ENCODE data around the gene ACTR10. TPM values are rescaled to one million over a fixed set of nuclear protein-coding genes. Genes with fewer than 3 reads are reported as not detected.

Gene ACTR10
- total and polyA plus RNA-seq, 2 experiments from 2014 or later, result 106 to 112 TPM

DNA sequence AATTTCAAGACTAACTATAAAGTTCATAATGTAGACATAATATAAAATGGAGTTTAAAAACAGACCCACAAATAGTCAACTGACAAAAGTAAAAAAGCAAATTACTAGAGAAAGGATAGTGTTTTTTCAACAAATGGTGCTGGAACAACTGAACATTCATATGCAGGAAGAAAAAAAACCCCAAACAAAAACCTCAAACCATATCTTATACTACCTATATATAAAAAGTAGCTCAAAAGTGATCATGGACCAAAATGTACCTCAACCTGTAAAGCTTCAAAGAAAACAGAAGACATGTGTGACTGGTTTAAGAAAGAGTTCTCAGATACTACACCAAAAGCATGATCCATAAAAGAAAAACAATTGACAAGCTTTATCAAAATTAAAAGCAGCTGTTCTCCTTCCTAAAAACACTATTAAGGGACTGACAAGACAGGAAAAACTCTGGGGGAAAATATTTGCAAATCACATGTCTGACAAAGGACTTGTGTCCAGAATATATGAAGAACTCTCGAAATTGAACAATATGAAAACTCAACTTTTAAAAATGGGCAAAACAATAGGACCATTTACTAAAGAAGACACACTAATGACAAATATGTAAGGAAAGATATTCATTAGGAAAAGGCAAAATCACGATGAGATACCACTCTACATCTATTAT is 75.7 kb downstream of the ACTR10 start:
- Histone ChIP-seq H4K20me1 (ENCODE audit: insufficient read depth, poor library complexity, severe bottlenecking) (peaks cover 31% of the 10 kb centered on the region), H3K9me2 (replicated peaks; ENCODE audit: insufficient read depth) (no peaks in the 10 kb centered on the region), H2AFZ (no peak overlapping the region), H3K4me2 (no peak overlapping the region), H3K27ac (no peak overlapping the region), H3K27me3 (no peaks in the 10 kb centered on the region), H3K4me3 (no peak overlapping the region), H3K79me2 (peaks cover 89% of the 10 kb centered on the region), H3K9me3 (ENCODE audit: low read depth) (no peaks in the 10 kb centered on the region), H3K36me3 (replicated peaks; ENCODE audit: insufficient read depth, low read depth) (no peaks in the 10 kb centered on the region), H3K4me1 (ENCODE audit: insufficient read depth) (peaks cover 5% of the 10 kb centered on the region)
- TF ChIP-seq CTCF (IDR thresholded peaks at IDR 0.05; ENCODE audit: poor library complexity), result no peak
- TF ChIP-seq EZH2 (IDR thresholded peaks at IDR 0.05; ENCODE audit: borderline replicate concordance), result no peak
- TF ChIP-seq EZH2phosphoT487 (IDR thresholded peaks at IDR 0.05; ENCODE audit: low read depth, severe bottlenecking, unreplicated experiment), result no peak
- DNase-seq (ENCODE audit: low spot score), result no peak
- WGBS (ENCODE audit: low lambda C conversion rate, missing lambda C conversion rate), result 95% methylated on average over 2 of the region's 2 CpGs

- H3K36me3 ChIP-seq (replicated peaks; ENCODE audit: insufficient read depth, low read depth), result no peaks in the 10 kb centered on the region
- no peak overlapping the region for H3K4me2 ChIP-seq
- no peaks in the 10 kb centered on the region for H3K27me3 ChIP-seq
- H3K79me2 ChIP-seq, result peaks cover 90% of the 10 kb centered on the region
- WGBS (ENCODE audit: low lambda C conversion rate, missing lambda C conversion rate), result 96% methylated on average over 1 of the region's 1 CpG
- no peaks in the 10 kb centered on the region for H3K9me3 ChIP-seq (ENCODE audit: low read depth)
- H3K9me2 ChIP-seq (replicated peaks; ENCODE audit: insufficient read depth), result no peaks in the 10 kb centered on the region
- no peak overlapping the region for H3K4me3 ChIP-seq
- H2AFZ ChIP-seq, result no peak overlapping the region
- peaks cover 5% of the 10 kb centered on the region for H3K4me1 ChIP-seq (ENCODE audit: insufficient read depth)
- H3K27ac ChIP-seq, result no peak overlapping the region
- TF ChIP-seq EZH2 (IDR thresholded peaks at IDR 0.05; ENCODE audit: borderline replicate concordance) (no peak), EZH2phosphoT487 (IDR thresholded peaks at IDR 0.05; ENCODE audit: low read depth, severe bottlenecking, unreplicated experiment) (no peak), CTCF (IDR thresholded peaks at IDR 0.05; ENCODE audit: poor library complexity) (no peak)
- DNase-seq (ENCODE audit: low spot score), result no peak
- peaks cover 31% of the 10 kb centered on the region for H4K20me1 ChIP-seq (ENCODE audit: insufficient read depth, poor library complexity, severe bottlenecking)
Measured at GRCh38 chr14:58276208-58276607, 76.3 kb downstream of the ACTR10 start.

DNA sequence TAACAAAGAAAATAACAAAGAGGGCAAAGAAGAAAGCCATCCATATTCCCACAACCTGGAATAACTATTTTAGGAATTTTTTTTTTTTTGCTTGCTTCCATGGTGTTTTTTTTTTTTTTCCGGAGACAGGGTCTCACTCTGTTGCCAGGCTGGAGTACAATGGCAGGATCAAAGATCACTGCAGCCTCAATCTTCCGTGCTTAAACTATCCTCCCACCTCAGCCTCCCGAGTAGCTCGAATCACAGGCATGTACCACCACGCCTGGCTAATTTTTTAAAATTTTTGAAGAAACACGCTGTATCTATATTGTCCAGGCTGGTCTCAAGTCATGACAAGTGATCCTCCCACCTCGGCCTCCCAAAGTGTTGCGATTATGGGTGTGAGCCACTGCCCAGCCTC is 78.2 kb downstream of the ACTR10 start:
- Histone ChIP-seq H2AFZ (no peak overlapping the region), H3K4me2 (no peak overlapping the region), H3K27ac (no peak overlapping the region), H3K9me2 (replicated peaks; ENCODE audit: insufficient read depth) (no peaks in the 10 kb centered on the region), H3K4me1 (ENCODE audit: insufficient read depth) (peaks cover 13% of the 10 kb centered on the region), H3K4me3 (no peak overlapping the region), H3K27me3 (no peaks in the 10 kb centered on the region), H3K9me3 (ENCODE audit: low read depth) (no peaks in the 10 kb centered on the region), H3K79me2 (peaks cover 91% of the 10 kb centered on the region), H4K20me1 (ENCODE audit: insufficient read depth, poor library complexity, severe bottlenecking) (peaks cover 26% of the 10 kb centered on the region), H3K36me3 (replicated peaks; ENCODE audit: insufficient read depth, low read depth) (no peaks in the 10 kb centered on the region)
- DNase-seq (ENCODE audit: low spot score), result no peak
- TF ChIP-seq CTCF (IDR thresholded peaks at IDR 0.05; ENCODE audit: poor library complexity) (no peak), EZH2 (IDR thresholded peaks at IDR 0.05; ENCODE audit: borderline replicate concordance) (no peak), EZH2phosphoT487 (IDR thresholded peaks at IDR 0.05; ENCODE audit: low read depth, severe bottlenecking, unreplicated experiment) (no peak)
- WGBS (ENCODE audit: low lambda C conversion rate, missing lambda C conversion rate), result 98% methylated on average over 8 of the region's 8 CpGs

Data from hepatocyte (in vitro differentiated cells).